GM18519 (cell line): ENCODE data around the gene CABP4.

ENCODE experiments used
- ATAC-seq: cut with Tn5 transposase; IDR thresholded peaks from one replicate; pipeline ENCODE4 v1.9.1; 2021; ENCODE audit warnings: mild to moderate bottlenecking, moderate library complexity; ENCODE audit not compliant: unreplicated experiment, low FRiP score

The CABP4 gene

GRCh38 chr11:67455054-67455453 lies at the start of gene CABP4:
CABP4 (plus strand) TSS chr11:67455354; CDS start chr11:67455424, 70 bp downstream.
- ATAC-seq = no peak

- ATAC-seq = no peak
These were observed 49.3 kb upstream of the CABP4 start for GRCh38 chr11:67405688-67406339.

- no peak for ATAC-seq
These were observed 48.7 kb upstream of the CABP4 start for GRCh38 chr11:67406420-67406968.

DNA sequence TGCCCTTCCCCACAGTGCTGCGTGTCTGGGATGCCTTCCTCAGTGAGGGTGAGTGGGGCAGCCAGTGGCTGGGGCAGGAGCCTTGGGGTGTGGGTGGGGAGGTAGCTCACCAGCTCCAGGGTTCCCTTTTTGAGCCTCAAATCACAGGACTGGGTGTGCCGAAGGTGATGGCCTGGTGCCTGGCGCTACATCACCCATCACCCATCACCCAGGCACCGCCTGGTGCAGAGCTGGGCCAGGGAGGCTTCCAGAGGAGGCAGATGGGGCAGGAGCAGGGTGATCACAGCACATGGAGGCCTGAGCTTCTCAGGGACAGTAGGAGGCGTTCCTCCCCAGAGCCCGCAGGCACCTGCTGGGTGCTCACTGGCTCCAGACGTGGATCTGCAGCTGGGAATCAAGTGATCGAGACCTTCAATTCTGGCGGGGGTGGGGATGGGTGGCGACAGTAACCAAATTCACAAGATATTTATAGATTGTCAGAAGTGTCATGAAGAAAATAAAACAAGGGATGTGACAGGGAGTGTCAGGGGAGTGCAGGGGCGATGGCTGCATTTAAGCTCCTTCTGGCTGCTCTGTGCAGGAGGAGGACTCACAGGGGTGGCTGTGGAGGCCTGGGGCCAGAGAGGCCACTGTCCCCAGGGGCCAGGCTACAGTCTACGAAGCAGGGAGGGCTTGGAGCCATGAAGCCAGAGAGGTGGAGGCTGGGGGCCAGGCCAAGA lies 48.0 kb upstream of the CABP4 start:
- ATAC-seq = no peak

DNA sequence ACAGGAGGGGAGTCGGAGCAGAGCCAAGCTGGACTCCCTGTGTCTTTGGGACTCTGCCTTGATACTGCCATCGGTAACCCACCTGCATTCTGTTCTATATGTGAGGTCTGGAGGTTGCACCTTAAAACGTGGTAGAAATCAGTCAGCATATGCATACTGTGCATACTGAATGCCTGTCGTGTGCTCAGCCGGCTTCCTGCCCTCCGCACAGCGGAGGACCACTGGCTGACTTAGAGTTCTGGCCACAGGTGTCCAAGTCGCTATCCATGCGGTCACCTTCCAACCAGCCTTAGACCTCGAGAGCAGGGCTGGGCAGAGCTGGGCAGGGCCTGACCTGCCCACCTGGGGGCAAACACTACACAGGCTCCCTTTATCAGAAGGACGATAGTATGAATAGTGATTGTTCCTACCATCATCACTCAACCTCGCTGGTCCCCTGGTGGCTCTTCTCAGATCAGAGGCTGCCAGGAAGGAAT lies 47.4 kb upstream of the CABP4 start:
- no peak for ATAC-seq

GRCh38 chr11:67408437-67409200 lies 46.5 kb upstream of the CABP4 start:
- ATAC-seq = no peak

GRCh38 chr11:67409261-67409666 lies 45.9 kb upstream of the CABP4 start:
- no peak for ATAC-seq

GRCh38 chr11:67409781-67410368 lies 45.3 kb upstream of the CABP4 start:
- ATAC-seq = no peak

- no peak for ATAC-seq
These were observed 44.8 kb upstream of the CABP4 start for GRCh38 chr11:67410369-67410831.

DNA sequence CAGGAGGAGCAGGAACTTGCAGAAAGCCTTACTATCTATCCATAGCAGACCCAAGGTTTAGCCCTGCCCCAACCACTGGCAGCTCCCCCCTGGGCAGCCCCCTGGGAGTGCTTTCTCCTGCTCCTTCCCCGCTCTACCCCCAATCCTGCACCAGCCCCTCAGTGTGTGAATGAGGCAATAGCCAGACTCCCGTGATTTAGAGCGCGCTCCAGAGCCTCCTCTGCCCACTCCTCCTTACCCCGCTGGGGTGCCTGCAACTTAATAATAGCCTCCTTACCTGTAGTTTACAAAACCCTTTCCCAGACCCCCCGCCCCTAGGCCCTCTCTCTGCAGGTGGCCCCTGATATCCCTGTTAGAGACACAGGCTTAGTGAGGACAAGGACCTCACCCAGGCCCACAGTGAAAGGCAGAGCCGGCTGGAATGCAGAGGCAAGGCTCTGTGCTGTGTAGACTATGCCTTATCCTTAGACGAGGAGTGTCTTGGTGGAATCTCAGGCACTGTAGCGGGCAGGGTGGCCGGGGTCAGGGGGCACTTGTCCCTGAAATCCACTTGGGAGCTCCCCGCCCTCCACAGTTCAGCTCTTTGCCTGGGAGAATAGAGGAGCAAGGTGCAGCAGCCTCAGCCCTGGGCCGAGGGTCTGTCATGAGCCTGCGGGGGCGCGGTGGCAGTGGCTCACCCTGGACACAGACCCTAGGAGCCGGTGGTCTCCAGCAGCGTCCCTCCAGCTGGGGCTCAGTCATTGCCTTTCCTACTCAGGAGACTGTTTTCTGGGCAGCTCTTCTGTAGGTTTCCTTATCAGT lies 44.0 kb upstream of the CABP4 start:
- no peak for ATAC-seq

DNA sequence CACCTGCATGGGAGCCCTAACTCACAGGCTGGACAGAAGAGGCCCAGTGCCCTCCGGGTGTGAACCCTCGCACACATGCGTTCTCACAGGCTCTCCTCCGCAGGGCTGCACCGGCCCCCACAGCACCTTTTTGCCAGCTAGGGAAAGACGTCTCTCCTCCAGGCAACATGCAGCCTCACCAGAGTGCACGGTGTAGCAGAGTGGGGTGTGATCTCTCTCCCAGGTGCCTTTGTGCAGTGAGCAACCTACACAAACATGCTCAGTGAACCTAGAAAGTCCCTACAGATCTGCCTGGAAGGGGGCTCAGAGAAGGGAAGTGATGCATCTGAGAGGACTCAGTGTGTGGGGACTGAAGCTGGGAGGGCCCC lies 43.4 kb upstream of the CABP4 start:
- ATAC-seq = no peak

DNA sequence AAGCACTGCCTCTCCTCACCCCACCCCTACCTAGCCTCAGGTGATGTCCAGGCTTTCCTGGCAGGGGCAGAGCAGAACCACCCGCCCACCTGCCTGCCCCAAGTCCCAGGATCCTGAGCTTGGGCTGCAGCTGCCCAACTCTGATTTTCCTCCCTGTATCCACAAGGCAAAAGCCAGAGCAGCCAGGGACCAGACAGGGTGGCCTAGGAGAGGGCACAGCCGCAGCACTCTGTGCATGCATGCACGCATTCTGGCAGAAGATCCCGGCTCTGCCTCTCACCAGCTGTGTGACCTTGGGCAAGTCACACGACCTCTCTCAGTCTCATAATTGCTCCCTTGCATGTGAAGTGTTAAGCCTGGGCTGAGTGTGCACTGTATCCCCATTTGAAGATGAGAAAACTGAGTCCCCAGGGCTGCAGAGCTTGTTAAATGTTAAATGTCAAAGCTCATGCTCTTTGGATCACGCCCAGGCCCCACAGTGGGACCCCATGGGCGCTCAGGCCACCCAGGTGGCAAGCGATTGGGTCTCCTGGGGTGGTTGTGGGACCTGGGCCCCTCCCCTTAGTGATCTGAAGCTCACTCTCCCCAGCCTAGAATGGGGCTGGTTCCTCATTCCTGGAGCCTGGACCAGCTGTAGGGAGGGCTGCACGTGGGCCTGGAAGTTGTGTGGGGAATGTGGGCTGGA lies 42.5 kb upstream of the CABP4 start:
- ATAC-seq = no peak

DNA sequence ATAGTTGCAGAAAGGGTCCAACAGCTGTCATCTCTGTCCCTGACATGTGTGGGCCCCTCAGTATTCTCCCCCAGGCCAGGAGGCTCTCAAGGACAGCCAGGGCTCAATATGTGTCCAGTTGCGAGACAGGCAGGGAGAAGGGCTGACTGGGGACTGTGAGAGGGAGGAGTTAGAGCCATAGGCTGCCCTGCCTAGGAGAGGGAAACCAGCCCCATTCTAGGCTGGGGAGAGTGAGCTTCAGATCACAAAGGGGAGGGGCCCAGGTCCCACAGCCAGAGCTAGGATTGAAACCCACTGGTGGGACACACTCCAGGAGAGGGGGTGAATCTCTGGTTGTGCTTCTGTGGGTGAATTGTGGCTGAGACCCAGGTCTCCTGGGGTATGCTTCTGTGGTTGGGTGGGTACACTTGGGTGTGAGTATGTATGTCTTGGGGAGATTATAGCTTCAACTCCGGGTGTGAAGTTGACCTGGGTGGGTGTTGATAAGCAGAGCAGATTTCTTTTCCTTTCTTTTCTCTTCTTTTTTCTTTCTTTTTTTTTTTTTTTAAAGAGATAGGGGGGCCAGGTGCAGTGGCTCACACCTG lies 41.8 kb upstream of the CABP4 start:
- ATAC-seq = no peak

DNA sequence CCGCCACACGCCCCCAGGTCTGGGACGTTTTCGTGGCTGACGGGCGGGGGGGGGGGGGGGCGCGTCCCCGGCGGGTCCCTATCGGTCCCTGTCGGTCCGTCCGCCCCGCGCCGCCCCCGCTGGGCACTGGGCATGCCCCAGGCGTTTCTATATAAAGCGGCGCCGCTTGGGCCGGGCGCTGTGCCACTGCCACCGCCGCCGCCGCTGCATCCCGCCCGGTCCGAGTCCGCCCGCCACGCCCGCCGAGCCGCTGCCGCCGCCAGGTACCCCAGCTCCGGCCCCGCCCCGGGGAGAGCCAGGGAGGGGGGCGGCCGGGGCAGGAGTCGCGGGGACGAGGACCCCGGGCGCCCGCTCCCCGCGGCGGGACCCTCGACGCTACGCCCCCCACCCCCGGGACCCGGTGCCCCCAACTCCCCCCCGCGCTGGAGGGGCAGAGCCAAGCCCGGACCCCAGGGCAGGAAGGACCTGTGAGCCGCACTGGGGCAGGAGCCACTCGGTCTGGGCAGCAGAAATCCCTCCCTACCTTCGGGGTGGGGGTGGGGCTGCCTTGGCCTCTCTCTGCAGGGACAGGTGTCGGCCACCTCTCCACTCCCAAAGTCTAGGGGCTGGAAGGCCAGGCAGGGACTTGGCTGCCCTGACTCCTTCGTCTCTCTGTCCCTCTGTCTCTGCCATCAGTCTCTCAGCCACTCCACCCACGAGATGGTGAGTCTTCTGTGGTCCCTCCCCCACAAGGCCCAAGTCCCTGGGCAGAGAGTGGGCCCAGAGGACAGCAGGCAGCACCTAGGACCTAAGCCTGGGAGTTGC lies 39.5 kb upstream of the CABP4 start, which contains the start of gene CARNS1:
Gene CARNS1 (plus strand): TSS at position 178 of the 804 bp plus-strand sequence. CDS start 522 bp downstream, at position 700.
- no peak for ATAC-seq

GRCh38 chr11:67416416-67417335 lies 38.5 kb upstream of the CABP4 start:
- ATAC-seq = no peak

GRCh38 chr11:67417425-67417824 lies 37.7 kb upstream of the CABP4 start:
- ATAC-seq = no peak
